Suprapubic skin (tissue), 4 donors: ENCODE measurements around the gene RETREG2. TPM values are rescaled to one million over a fixed set of nuclear protein-coding genes. Genes with fewer than 3 reads are reported as not detected.

Experiments used
- DNase-seq, 2 donors: peaks; one replicate each; pipeline ENCODE4 v3.0.0-alpha.2; 2019; ENCODE audit warnings: low spot score in 2 of 2
- H3K27ac ChIP-seq: fragments of 200-600 bp; sonication (generic); one replicate; pipeline ENCODE4 v1.5.1; 2019
- H3K27me3 ChIP-seq: fragments of 200-600 bp; sonication (generic); one replicate; pipeline ENCODE4 v1.5.1; 2019
- H3K36me3 ChIP-seq: fragments of 200-600 bp; sonication (generic); one replicate; pipeline ENCODE4 v1.5.1; 2019
- H3K4me1 ChIP-seq: fragments of 200-600 bp; sonication (generic); one replicate; pipeline ENCODE4 v1.5.1; 2019
- H3K4me3 ChIP-seq: fragments of 200-600 bp; sonication (generic); one replicate; pipeline ENCODE4 v1.5.1; 2019; ENCODE audit warnings: mild to moderate bottlenecking
- H3K9me3 ChIP-seq: fragments of 200-600 bp; sonication (generic); one replicate; pipeline ENCODE4 v1.5.1; 2019
- EP300 ChIP-seq: sonication (generic); formaldehyde crosslinking; IDR thresholded peaks from one replicate; pipeline ENCODE4 v1.6.1; 2017; ENCODE audit warnings: antibody characterized with exemption
- POLR2A ChIP-seq, 2 donors: fragments of 450-650 bp; IDR thresholded peaks; one replicate each; pipeline ENCODE4 v1.6.1; 2017; ENCODE audit warnings: antibody characterized with exemption in 2 of 2, mild to moderate bottlenecking in 2 of 2, moderate library complexity in 2 of 2
- POLR2AphosphoS5 ChIP-seq, 3 donors: sonication (generic); formaldehyde crosslinking; IDR thresholded peaks; one replicate each; pipeline ENCODE4 v1.6.1; 2017; ENCODE audit warnings: antibody characterized with exemption in 3 of 3
- WGBS: methylation state at CpG from one replicate; pipeline ENCODE4 v1.1.5; 2018; 5-methylcytosine and 5-hydroxymethylcytosine counted together
- total RNA-seq, 4 donors: library from RNA; depleted of rRNA; stranded (reverse); fragments of >200 nt; gene quantifications; one replicate each; pipeline ENCODE4 v1.1.0, GENCODE V29; 2016
- TF ChIP-seq, protein P1 (sequence below), 2 donors: fragments of 200-600 bp in 1 of 2; fragments of 450-650 bp in 1 of 2; sonication (generic) in 1 of 2; IDR thresholded peaks; one replicate each; pipeline ENCODE4 v1.5.1; 2016 to 2019; ENCODE audit warnings: antibody characterized with exemption in 2 of 2, mild to moderate bottlenecking in 1 of 2, moderate library complexity in 1 of 2

The RETREG2 gene
- total RNA-seq, 4 donors from 2014 or later, result 61.0 to 106 (median 91.9) TPM

GRCh38 chr2:219133976-219134375 is 44.1 kb upstream of the RETREG2 start:
- Histone ChIP-seq H3K27me3 (no peaks in the 10 kb centered on the region), H3K36me3 (no peaks in the 10 kb centered on the region), H3K27ac (no peak overlapping the region), H3K4me1 (peaks cover 2% of the 10 kb centered on the region), H3K9me3 (no peaks in the 10 kb centered on the region), H3K4me3 (no peak overlapping the region)
- DNase-seq, result no peak
- 93% methylated on average over 4 of the region's 4 CpGs for whole genome bisulfite sequencing
- no peak for TF ChIP-seq EP300
- no peak for TF ChIP-seq POLR2AphosphoS5 (IDR thresholded peaks at IDR 0.05)
- no peak for TF ChIP-seq POLR2A (IDR thresholded peaks at IDR 0.05)
- TF ChIP-seq, protein P1, sequence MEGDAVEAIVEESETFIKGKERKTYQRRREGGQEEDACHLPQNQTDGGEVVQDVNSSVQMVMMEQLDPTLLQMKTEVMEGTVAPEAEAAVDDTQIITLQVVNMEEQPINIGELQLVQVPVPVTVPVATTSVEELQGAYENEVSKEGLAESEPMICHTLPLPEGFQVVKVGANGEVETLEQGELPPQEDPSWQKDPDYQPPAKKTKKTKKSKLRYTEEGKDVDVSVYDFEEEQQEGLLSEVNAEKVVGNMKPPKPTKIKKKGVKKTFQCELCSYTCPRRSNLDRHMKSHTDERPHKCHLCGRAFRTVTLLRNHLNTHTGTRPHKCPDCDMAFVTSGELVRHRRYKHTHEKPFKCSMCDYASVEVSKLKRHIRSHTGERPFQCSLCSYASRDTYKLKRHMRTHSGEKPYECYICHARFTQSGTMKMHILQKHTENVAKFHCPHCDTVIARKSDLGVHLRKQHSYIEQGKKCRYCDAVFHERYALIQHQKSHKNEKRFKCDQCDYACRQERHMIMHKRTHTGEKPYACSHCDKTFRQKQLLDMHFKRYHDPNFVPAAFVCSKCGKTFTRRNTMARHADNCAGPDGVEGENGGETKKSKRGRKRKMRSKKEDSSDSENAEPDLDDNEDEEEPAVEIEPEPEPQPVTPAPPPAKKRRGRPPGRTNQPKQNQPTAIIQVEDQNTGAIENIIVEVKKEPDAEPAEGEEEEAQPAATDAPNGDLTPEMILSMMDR (IDR thresholded peaks at IDR 0.05), result no peak

- WGBS, result 88% methylated on average over 3 of the region's 3 CpGs
- Histone ChIP-seq H3K27me3 (no peaks in the 10 kb centered on the region), H3K4me3 (no peak overlapping the region), H3K27ac (no peak overlapping the region), H3K9me3 (no peaks in the 10 kb centered on the region), H3K4me1 (no peaks in the 10 kb centered on the region), H3K36me3 (peaks cover 41% of the 10 kb centered on the region)
- TF ChIP-seq POLR2AphosphoS5 (IDR thresholded peaks at IDR 0.05), result no peak
- no peak for TF ChIP-seq POLR2A (IDR thresholded peaks at IDR 0.05)
- TF ChIP-seq EP300, result no peak
- TF ChIP-seq, protein P1 (IDR thresholded peaks at IDR 0.05), result no peak
- DNase-seq, result no peak
Observed at GRCh38 chr2:219140722-219141121, 37.4 kb upstream of the RETREG2 start.

DNA sequence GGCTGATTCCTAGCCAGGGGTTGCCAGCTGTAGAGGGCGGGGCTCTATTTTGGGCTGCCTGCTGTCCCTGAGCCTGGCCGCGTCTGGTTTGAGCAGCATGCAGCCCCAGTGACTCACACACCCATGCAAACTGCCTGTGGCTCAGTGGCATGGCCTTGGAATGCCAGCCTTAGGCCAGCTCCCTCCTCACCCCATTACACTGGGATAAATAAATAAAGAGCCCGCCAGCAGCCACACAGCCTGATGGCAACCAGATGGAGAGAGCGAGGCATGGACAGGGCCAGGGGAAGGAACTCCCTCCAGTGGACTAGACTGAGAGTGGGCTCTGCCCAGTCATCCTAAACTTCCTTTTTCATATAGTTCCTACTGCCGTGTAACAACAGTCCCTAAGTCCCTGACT is 35.7 kb upstream of the RETREG2 start:
- no peaks in the 10 kb centered on the region for H3K4me1 ChIP-seq
- TF ChIP-seq EP300 (no peak), POLR2AphosphoS5 (IDR thresholded peaks at IDR 0.05) (no peak), POLR2A (IDR thresholded peaks at IDR 0.05) (no peak)
- TF ChIP-seq, protein P1 (IDR thresholded peaks at IDR 0.05), result no peak
- no peak for DNase-seq
- no peaks in the 10 kb centered on the region for H3K27me3 ChIP-seq
- H3K36me3 ChIP-seq, result peaks cover 55% of the 10 kb centered on the region
- H3K4me3 ChIP-seq, result no peak overlapping the region
- WGBS, result 57% methylated on average over 6 of the region's 6 CpGs
- H3K9me3 ChIP-seq, result no peaks in the 10 kb centered on the region
- no peak overlapping the region for H3K27ac ChIP-seq

DNA sequence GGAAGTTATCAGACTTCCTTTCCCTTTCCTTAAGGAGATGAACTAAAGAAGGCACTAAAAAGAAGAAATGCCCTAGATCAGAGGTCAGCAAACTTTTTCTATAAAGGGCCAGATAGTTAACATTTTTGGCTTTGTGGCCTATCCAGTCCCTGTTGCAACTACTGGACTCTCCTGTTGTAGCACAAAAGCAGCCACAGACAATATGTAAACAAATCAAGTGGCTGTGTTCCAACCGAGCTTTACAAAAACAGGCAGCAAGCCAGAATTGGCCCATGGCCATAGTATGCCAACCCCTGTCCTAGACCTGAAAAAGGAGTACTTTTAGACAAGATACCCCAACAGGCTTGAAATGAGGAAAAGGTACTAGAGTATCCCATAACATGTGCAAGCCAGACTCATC is 28.4 kb upstream of the RETREG2 start:
- Histone ChIP-seq H3K36me3 (peaks cover 30% of the 10 kb centered on the region), H3K27ac (no peak overlapping the region)
- DNase-seq, result no peak

DNA sequence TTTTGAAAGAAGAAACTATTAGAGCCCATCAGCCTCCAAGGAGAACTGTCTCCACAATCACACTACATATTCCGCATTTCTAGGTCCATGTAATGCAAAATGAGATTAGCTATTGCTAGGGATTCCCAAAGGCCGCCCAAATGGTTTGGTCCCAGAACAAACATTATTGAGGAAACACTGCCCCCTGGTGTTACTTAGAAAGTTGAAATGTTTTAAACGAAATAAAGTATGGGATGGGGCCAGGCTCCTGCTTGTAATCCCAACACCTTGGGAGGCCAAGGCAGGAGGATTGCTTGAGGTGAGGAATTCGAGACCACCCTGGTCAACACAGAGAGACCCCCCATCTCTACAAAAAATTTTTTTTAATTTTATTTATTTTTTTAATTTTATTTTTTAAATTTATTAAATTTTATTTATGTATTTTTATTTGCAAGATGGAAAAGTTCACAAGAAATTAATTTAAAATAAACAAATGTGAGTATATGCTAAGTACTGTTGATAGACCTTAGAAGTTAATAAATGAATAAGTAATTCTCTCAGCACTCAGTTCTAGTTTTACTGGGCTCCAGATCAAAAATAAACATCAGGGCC is 22.9 kb upstream of the RETREG2 start:
- DNase-seq, result no peak
- H3K4me1 ChIP-seq, result peaks cover 6% of the 10 kb centered on the region
- no peaks in the 10 kb centered on the region for H3K9me3 ChIP-seq
- H3K27ac ChIP-seq, result no peak overlapping the region
- H3K36me3 ChIP-seq, result peaks cover 28% of the 10 kb centered on the region
- H3K27me3 ChIP-seq, result no peaks in the 10 kb centered on the region
- H3K4me3 ChIP-seq, result no peak overlapping the region
- TF ChIP-seq, protein P1 (IDR thresholded peaks at IDR 0.05), result peak; percentile 42 to 52
- TF ChIP-seq POLR2A (IDR thresholded peaks at IDR 0.05), result no peak
- WGBS, result 10% methylated on average over 4 of the region's 4 CpGs

More for the DNA sequence above, 28.4 kb upstream of the RETREG2 start:
- Histone ChIP-seq H3K4me3 (no peak overlapping the region), H3K27me3 (no peaks in the 10 kb centered on the region), H3K4me1 (no peaks in the 10 kb centered on the region), H3K9me3 (no peaks in the 10 kb centered on the region)
- TF ChIP-seq POLR2A (IDR thresholded peaks at IDR 0.05) (no peak), EP300 (no peak), POLR2AphosphoS5 (IDR thresholded peaks at IDR 0.05) (no peak)
- TF ChIP-seq, protein P1 (IDR thresholded peaks at IDR 0.05), result no peak
- WGBS, result 52% methylated on average over 1 of the region's 1 CpG
